GM12873 (cell line): ENCODE data around the gene SAMD4A.
A peak's percentile ranks its signal among the peaks of the same experiment; 100 is the strongest.

ENCODE experiments used
- TF ChIP-seq, protein P1 (sequence below): IDR thresholded peaks from 2 replicates; pipeline ENCODE4 v1.5.1; 2012; ENCODE audit warnings: low read depth, mild to moderate bottlenecking, moderate library complexity, low read length, control low read depth; ENCODE audit not compliant: insufficient read depth; ENCODE audit errors: missing control alignments

Gene SAMD4A

GRCh38 chr14:54686871-54687749 is 120.2 kb downstream of the SAMD4A start:
- TF ChIP-seq, protein P1, sequence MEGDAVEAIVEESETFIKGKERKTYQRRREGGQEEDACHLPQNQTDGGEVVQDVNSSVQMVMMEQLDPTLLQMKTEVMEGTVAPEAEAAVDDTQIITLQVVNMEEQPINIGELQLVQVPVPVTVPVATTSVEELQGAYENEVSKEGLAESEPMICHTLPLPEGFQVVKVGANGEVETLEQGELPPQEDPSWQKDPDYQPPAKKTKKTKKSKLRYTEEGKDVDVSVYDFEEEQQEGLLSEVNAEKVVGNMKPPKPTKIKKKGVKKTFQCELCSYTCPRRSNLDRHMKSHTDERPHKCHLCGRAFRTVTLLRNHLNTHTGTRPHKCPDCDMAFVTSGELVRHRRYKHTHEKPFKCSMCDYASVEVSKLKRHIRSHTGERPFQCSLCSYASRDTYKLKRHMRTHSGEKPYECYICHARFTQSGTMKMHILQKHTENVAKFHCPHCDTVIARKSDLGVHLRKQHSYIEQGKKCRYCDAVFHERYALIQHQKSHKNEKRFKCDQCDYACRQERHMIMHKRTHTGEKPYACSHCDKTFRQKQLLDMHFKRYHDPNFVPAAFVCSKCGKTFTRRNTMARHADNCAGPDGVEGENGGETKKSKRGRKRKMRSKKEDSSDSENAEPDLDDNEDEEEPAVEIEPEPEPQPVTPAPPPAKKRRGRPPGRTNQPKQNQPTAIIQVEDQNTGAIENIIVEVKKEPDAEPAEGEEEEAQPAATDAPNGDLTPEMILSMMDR, result no peak

DNA sequence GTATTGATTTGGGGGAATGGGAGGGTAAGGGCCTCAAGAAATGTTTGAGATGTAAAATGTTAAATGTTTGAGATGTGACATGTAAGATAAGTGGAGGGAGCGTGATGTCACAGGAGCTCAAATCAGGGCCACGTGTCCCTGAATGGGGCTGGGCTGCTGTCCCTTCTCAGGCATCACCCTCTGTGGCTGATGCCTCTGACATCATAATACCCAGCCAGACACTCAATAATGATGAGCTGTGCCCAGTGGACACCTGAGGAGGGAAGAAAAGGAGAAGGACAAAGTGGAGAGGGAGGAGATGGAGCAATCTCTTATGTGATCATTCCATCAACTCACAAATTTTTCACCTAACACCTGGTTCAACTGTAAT is 120.8 kb downstream of the SAMD4A start:
- TF ChIP-seq, protein P1, result no peak

DNA sequence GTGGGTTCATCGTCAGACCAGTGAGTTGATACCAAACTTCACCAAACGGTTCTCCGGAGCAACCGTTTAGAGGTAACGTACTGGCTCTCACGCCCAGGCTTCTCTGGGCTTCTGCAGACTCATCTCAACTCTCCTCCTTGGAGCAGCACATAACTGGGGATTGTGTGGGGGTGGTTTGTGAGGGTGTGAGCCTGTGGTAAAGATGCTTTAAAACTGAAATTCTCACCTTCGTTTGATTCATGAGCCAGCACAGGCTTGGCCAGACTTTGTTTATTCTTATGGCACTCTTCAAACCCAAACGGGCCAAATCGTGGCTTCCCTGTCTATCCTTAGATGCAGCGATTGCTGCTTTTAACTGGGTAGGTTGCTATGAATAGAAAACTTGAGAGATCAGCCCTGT is 121.3 kb downstream of the SAMD4A start:
- TF ChIP-seq, protein P1, result no peak

DNA sequence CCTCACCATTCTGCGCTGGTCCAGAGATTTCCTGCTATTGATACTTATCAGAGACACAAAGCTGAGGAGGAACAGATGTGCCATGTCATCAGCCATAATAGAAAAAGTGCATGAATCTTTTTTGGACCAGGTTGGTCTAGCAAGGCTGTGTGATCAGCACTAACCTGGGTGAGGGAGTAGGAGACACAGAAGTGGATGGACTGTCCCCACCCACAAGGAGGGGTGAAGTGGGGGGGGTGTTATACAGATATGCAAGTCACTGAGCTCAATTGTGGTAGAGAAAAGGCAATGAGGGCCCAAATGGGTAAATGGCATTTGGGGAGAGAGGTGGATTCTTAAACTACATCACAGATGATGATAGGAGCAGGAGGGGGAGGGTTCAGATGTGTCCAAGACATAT is 123.0 kb downstream of the SAMD4A start:
- TF ChIP-seq, protein P1, result no peak

- TF ChIP-seq, protein P1, result no peak
Measured at GRCh38 chr14:54690887-54691286, 124.0 kb downstream of the SAMD4A start.

DNA sequence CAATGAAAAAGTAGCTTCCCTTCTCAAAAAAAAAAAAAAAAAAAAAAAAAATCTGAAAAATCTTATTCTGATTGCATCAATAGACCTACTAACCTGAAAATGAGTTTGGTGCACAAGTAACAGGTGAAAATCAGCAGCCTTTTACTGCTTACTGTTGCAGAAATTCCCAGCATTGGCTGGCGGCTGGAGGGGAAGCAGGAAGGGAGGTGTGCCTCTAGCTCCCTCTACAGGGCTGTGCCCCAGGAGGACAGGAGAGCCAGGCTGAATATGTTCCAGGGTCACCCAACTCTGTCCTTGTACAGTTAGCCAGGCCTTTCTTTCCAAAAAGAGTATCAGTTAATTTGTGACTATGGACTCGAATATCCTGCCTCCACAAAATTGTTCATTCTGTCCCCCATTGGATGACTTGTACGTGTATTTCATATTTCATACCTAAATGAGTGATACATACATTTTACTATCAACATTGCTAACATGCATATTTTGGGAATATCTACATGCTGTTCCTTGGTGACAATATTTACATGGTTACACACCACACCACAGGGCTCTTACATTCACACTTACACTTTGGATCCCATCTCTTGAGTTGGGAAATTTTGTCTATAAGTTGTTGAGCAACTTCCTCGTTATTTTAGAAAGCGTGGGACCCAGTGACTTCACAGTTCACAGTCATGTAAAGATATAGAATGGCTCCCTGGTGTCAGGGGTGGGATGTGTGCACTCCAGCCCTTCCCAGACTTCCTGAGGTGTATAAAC is 124.8 kb downstream of the SAMD4A start:
- TF ChIP-seq, protein P1, result peak; percentile 91

DNA sequence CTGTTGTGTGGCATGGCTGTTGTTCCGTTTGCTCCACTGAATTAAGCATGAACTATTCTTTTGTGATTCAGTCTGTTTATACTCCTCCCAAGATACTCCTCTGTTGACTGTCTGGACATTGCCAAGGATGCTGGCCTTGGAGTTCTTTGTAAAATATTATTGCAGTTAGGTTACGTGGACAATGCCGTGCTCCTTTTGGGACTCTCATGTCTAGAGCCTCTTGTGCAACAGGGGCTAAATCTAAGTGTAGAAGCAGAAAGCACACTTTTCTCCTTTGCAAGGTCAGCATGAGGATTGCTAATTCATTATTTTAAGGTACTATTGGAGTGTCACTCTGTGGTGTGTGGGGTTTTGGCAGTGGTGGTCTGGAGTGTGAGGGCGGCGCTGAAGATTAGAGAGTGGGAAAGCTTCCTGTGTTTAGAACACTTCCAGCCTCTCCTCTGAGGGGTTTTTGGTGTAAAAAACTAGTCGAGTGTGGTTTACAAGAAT is 125.4 kb downstream of the SAMD4A start:
- TF ChIP-seq, protein P1, result no peak
